HFF-Myc (cell line): Measurements from ENCODE around the gene OR1M1.

ENCODE experiments used
- DNase-seq: peaks from one replicate; pipeline ENCODE4 v3.0.0-alpha.2; 2011; ENCODE audit warnings: low read depth; ENCODE audit errors: extremely low read depth
- H3K4me3 ChIP-seq: replicated peaks from 2 replicates; pipeline ENCODE4 v1.5.1; 2011; ENCODE audit warnings: low read depth, mild to moderate bottlenecking, control low read depth, low read length
- TF ChIP-seq, protein P1 (sequence below): IDR thresholded peaks from 2 replicates; pipeline ENCODE4 v1.5.1; 2012; ENCODE audit warnings: mild to moderate bottlenecking, low read depth, low read length, control low read depth; ENCODE audit errors: missing control alignments

The OR1M1 gene

DNA sequence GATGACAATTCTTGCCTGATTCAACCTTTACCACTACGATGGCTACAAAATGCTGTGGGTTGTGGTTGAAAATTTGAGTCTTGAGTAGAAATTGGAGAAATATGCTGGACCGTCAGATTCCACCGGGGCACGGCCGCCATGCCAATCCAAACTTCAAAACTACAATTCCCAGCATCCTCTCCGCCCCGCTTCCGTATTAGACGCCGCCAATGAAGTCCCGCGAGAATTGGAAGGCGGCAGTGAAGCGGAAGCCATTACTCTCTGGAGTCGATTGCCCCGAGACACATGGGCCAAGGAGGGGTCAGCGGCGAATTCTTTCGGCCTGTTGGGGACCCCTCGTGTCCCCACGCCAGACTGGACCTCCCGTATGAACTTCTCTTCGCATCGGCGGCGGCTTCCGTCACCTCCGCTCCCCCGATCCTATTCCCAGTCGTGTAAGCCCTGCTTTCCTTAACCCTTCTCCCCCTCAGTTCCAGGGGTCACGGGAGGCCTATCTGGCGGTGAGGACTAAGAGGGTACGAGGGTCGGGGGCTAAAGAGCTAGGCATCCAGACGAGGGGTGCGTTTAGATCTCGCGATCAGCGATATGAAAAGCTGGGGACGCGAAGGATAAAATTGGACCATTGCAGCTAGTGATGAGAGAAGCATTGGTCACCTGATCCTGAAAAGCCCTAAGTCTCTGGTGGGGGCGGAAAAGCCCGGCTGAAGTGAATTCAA is 53.5 kb downstream of the OR1M1 start, which contains the start of gene ZNF317:
TSS of gene ZNF317 (plus strand) at position 239 of the 716 bp plus-strand sequence. CDS start 15,620 bp downstream, outside the sequence.
- TF ChIP-seq, protein P1, sequence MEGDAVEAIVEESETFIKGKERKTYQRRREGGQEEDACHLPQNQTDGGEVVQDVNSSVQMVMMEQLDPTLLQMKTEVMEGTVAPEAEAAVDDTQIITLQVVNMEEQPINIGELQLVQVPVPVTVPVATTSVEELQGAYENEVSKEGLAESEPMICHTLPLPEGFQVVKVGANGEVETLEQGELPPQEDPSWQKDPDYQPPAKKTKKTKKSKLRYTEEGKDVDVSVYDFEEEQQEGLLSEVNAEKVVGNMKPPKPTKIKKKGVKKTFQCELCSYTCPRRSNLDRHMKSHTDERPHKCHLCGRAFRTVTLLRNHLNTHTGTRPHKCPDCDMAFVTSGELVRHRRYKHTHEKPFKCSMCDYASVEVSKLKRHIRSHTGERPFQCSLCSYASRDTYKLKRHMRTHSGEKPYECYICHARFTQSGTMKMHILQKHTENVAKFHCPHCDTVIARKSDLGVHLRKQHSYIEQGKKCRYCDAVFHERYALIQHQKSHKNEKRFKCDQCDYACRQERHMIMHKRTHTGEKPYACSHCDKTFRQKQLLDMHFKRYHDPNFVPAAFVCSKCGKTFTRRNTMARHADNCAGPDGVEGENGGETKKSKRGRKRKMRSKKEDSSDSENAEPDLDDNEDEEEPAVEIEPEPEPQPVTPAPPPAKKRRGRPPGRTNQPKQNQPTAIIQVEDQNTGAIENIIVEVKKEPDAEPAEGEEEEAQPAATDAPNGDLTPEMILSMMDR: no peak
- DNase-seq: peak; percentile 79
- peak within 1 kb of the TSS; percentile 99 for H3K4me3 ChIP-seq

DNA sequence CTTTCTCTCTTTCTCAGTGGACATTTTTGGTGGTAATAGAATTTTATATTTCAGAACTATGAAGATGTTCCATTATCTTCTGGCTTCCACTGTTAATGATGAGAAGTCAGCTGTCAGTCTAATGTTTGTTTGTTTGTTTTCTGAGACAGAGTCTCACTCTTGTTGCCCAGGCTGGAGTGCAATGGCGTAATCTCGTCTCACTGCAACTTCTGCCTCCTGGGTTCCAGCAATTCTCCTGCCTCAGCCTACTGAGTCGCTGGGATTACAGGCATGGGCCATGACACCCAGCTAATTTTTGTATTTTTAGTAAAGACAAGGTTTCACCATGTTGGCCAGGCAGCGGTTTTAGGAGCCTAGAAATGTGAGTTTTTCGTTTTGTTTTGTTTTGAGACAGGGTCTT is 58.1 kb downstream of the OR1M1 start:
- TF ChIP-seq, protein P1: no peak
- H3K4me3 ChIP-seq: no peak overlapping the region
- no peak for DNase-seq
